Common myeloid progenitor, CD34-positive (primary cell): Measurements from ENCODE around the gene CDC20.

Experiments
- CTCF ChIA-PET: fragments of 350-600 bp; sonication (Branson Sonifier 250); formaldehyde crosslinking; loops from one replicate; lab custom pipeline; 2021; ENCODE audit warnings: antibody characterized with exemption; lab: Charles Lee
- POLR2A ChIA-PET: fragments of 350-600 bp; sonication (Branson Sonifier 250); formaldehyde crosslinking; loops from one replicate; lab custom pipeline; 2021; ENCODE audit warnings: antibody characterized with exemption; lab: Charles Lee
- DNase-seq, 3 donors: peaks; one replicate each; pipeline versions ENCODE4 v3.0.0 to v3.0.0-alpha.2; 2013
- H3K27ac ChIP-seq, 2 experiments: 1 replicate in 1 of 2; 2 replicates in 1 of 2; pipeline ENCODE4 v1.7.0; 2013; ENCODE audit warnings: inconsistent platforms in 2 of 2, low read length in 2 of 2, mild to moderate bottlenecking in 2 of 2, low read depth in 1 of 2, moderate library complexity in 1 of 2; ENCODE audit not compliant: severe bottlenecking in 2 of 2, insufficient read depth in 1 of 2, poor library complexity in 1 of 2
- H3K27me3 ChIP-seq, 5 experiments: replicated peaks in 2 of 5; 1 replicate in 3 of 5; 2 replicates in 2 of 5; pipeline versions ENCODE4 v1.6.1 to v1.7.0; 2013; ENCODE audit warnings: low read length in 4 of 5, mild to moderate bottlenecking in 2 of 5, moderate library complexity in 2 of 5, inconsistent platforms in 1 of 5; ENCODE audit not compliant: insufficient read depth in 5 of 5, control insufficient read depth in 4 of 5
- H3K36me3 ChIP-seq, 4 experiments: 1 replicate in 2 of 4; 2 replicates in 2 of 4; pipeline versions ENCODE4 v1.6.1 to v1.7.0; 2013; ENCODE audit warnings: low read length in 3 of 4, control low read depth in 1 of 4, mild to moderate bottlenecking in 1 of 4; ENCODE audit not compliant: control insufficient read depth in 4 of 4, insufficient read depth in 4 of 4
- H3K4me1 ChIP-seq, 4 experiments: 1 replicate in 3 of 4; 2 replicates in 1 of 4; pipeline versions ENCODE4 v1.6.1 to v1.7.1; 2013; ENCODE audit warnings: low read length in 3 of 4, mild to moderate bottlenecking in 3 of 4, control low read depth in 1 of 4, inconsistent platforms in 1 of 4, moderate library complexity in 1 of 4; ENCODE audit not compliant: control insufficient read depth in 4 of 4, insufficient read depth in 4 of 4; ENCODE audit errors: control extremely low read depth in 1 of 4
- H3K4me3 ChIP-seq, 7 experiments: 1 replicate in 4 of 7; 2 replicates in 3 of 7; pipeline versions ENCODE4 v1.5.1 to v1.7.0; 2013; ENCODE audit warnings: mild to moderate bottlenecking in 7 of 7, low read length in 6 of 7, moderate library complexity in 6 of 7, inconsistent platforms in 2 of 7, low read depth in 2 of 7, control low read depth in 1 of 7; ENCODE audit not compliant: insufficient read depth in 4 of 7, control insufficient read depth in 1 of 7; ENCODE audit errors: extremely low read depth in 1 of 7
- H3K9me3 ChIP-seq, 5 experiments: 1 replicate in 4 of 5; 2 replicates in 1 of 5; pipeline versions ENCODE4 v1.6.1 to v1.7.1; 2013; ENCODE audit warnings: low read length in 4 of 5, mild to moderate bottlenecking in 2 of 5, inconsistent platforms in 1 of 5, low read depth in 1 of 5, moderate library complexity in 1 of 5; ENCODE audit not compliant: control insufficient read depth in 4 of 5, insufficient read depth in 2 of 5; ENCODE audit errors: control extremely low read depth in 1 of 5
- WGBS: methylation state at CpG from one replicate; pipeline ENCODE4 v1.1.5; 2013; ENCODE audit not compliant: insufficient coverage; 5-methylcytosine and 5-hydroxymethylcytosine counted together

CDC20 gene

DNA sequence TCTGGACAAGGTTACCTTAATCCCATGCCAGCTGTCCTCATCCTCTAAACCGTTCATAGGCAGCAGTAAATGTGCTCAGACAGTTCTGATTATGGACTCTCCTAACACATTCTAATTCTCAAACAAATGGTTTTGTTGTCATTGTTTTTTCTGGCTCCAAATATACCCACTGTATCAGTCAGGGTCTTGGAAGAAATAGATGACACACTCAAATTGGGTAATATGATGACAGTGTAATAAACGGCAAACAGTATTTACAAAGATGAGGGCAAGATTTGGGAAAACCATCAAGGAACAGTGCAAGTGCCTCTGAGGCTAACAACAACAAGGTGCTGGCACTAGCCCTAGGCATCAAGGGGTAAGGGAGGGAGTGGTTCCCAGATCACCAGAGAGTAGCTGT, 4.3 kb upstream of the CDC20 start:
- Histone ChIP-seq H3K27me3 (no peaks in the 10 kb centered on the region), H3K27ac (no peak overlapping the region), H3K36me3 (peaks cover 0 to 12% (median 2%) of the 10 kb centered on the region in 4 experiments), H3K4me1 (peaks cover 0 to 19% (median 15%) of the 10 kb centered on the region in 4 experiments), H3K4me3 (no peak overlapping the region), H3K9me3 (no peaks in the 10 kb centered on the region)
- POLR2A ChIA-PET, result no interaction called here
- WGBS, result 100% methylated on average over 2 of the region's 2 CpGs
- CTCF ChIA-PET, result interaction anchor here (0.6 to 1.6 kb wide), 5 partner anchors 14 to 227 kb away, joined by 3 to 4 read pairs (median 3); no protein-coding TSS in a partner anchor
- no peak for DNase-seq

GRCh38 chr1:43354936-43355335, 3.8 kb upstream of the CDC20 start:
- POLR2A ChIA-PET, result no interaction called here
- CTCF ChIA-PET, result interaction anchor here (0.6 to 1.6 kb wide), 3 partner anchors 14 to 227 kb away, joined by 3 to 4 read pairs (median 3); no protein-coding TSS in a partner anchor
- H3K27ac ChIP-seq, result no peak overlapping the region
- H3K4me3 ChIP-seq, result no peak overlapping the region
- peaks cover 0 to 9% (median 4%) of the 10 kb centered on the region in 4 experiments for H3K36me3 ChIP-seq
- no peaks in the 10 kb centered on the region for H3K9me3 ChIP-seq
- H3K27me3 ChIP-seq, result no peaks in the 10 kb centered on the region
- DNase-seq, result no peak
- no CpG with 5 or more reads among the region's 2 CpGs for WGBS
- peaks cover 2 to 24% (median 19%) of the 10 kb centered on the region in 4 experiments for H3K4me1 ChIP-seq

DNA sequence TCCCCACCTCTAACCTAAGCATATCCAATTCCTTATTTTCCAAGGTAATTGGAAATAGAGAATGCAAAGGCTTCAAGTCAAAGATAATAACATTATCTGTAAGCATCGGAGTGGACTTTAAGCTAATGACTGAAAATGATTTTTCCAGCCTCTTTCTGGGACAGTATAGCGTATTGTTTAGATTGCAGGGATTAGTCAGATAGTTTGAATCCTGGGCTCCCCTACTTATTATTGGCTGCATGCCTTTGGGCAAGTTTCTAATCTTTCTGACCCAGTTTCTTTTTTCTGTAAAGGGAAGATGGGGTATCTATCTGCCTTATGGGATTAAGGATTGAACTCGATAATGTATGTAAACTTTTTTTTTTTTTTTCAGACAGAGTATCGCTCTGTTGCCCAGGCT, 1.5 kb upstream of the CDC20 start:
- H3K4me3 ChIP-seq, result no peak overlapping the region
- no peaks in the 10 kb centered on the region for H3K9me3 ChIP-seq
- POLR2A ChIA-PET, result no interaction called here
- H3K4me1 ChIP-seq, result peaks cover 2 to 40% (median 24%) of the 10 kb centered on the region in 4 experiments
- no peak for DNase-seq
- no peaks in the 10 kb centered on the region for H3K27me3 ChIP-seq
- H3K36me3 ChIP-seq, result peaks cover 4 to 33% (median 14%) of the 10 kb centered on the region in 4 experiments
- CTCF ChIA-PET, result interaction anchor here (0.8 to 2.4 kb wide), 7 partner anchors 10 to 127 kb away, joined by 3 to 13 read pairs (median 3); no protein-coding TSS in a partner anchor
- 100% methylated on average over 2 of the region's 4 CpGs for WGBS
- no peak overlapping the region for H3K27ac ChIP-seq

GRCh38 chr1:43358121-43358745, 548 bp upstream of the CDC20 start:
- CTCF ChIA-PET, result interaction anchor here (0.7 to 2.4 kb wide), 14 partner anchors 9 to 131 kb away, joined by 3 to 13 read pairs (median 4); partner anchors contain the start of genes MED8 and SZT2
- Histone ChIP-seq H3K9me3 (no peaks in the 10 kb centered on the region), H3K27ac (peak overlapping the region; percentile 77 to 91), H3K4me1 (peaks cover 2 to 33% (median 24%) of the 10 kb centered on the region in 4 experiments), H3K27me3 (no peaks in the 10 kb centered on the region), H3K4me3 (peak overlapping the region; percentile 77 to 97 (median 93)), H3K36me3 (peaks cover 4 to 40% (median 18%) of the 10 kb centered on the region in 4 experiments)
- peak; percentile 61 to 62 (median 61) for DNase-seq
- WGBS, result 0% methylated on average over 16 of the region's 33 CpGs
- POLR2A ChIA-PET, result interaction anchor here (1.2 to 1.4 kb wide), 2 partner anchors 10 to 12 kb away, joined by 3 to 8 read pairs; partner anchors contain the start of gene ELOVL1

DNA sequence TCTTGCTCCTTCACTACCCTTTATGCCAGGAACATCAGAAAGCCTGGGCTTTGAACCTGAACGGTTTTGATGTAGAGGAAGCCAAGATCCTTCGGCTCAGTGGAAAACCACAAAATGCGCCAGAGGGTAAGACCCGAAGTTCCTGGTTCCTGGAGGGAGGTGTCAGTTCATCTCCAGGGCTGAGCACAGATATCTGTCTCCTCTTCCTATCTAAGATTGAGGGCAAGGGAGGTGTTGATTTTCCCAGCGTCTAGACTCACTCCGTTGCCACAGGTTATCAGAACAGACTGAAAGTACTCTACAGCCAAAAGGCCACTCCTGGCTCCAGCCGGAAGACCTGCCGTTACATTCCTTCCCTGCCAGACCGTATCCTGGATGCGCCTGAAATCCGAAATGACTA, 915 bp downstream of the CDC20 start:
- Histone ChIP-seq H3K4me3 (peak overlapping the region in 5 of 7 experiments; percentile 83 to 97 (median 96)), H3K9me3 (no peaks in the 10 kb centered on the region), H3K4me1 (peaks cover 2 to 33% (median 24%) of the 10 kb centered on the region in 4 experiments), H3K27me3 (no peaks in the 10 kb centered on the region), H3K36me3 (peaks cover 9 to 50% (median 32%) of the 10 kb centered on the region in 4 experiments), H3K27ac (peak overlapping the region in 1 of 2 experiments; percentile 72)
- ChIA-PET CTCF (interaction anchor here (1.2 to 1.7 kb wide), 3 partner anchors 22 to 123 kb away, joined by 3 to 4 read pairs (median 4); no protein-coding TSS in a partner anchor), POLR2A (no interaction called here)
- no peak for DNase-seq
- 84% methylated on average over 8 of the region's 11 CpGs for WGBS

- POLR2A ChIA-PET, result interaction anchor here (1.3 kb wide), 1 partner anchor 28 kb away, joined by 3 read pairs; no protein-coding TSS in a partner anchor
- CTCF ChIA-PET, result interaction anchor here (1.2 to 1.7 kb wide), 2 partner anchors 21 to 122 kb away, joined by 3 to 4 read pairs; no protein-coding TSS in a partner anchor
- H3K4me3 ChIP-seq, result peak overlapping the region in 1 of 7 experiments; percentile 93
Measured at GRCh38 chr1:43360616-43361015, 1.8 kb downstream of the CDC20 start.

More at GRCh38 chr1:43360616-43361015, 1.8 kb downstream of the CDC20 start:
- Histone ChIP-seq H3K36me3 (peaks cover 9 to 59% (median 38%) of the 10 kb centered on the region in 4 experiments), H3K4me1 (peaks cover 2 to 33% (median 24%) of the 10 kb centered on the region in 4 experiments), H3K9me3 (no peaks in the 10 kb centered on the region), H3K27me3 (no peaks in the 10 kb centered on the region), H3K27ac (peak overlapping the region in 1 of 2 experiments; percentile 59)
- no peak for DNase-seq
- WGBS, result 80% methylated on average over 1 of the region's 4 CpGs
